K562 (cell line): ENCODE results near the gene TMEM132D. TPM values are rescaled to one million over a fixed set of nuclear protein-coding genes. Genes with fewer than 3 reads are reported as not detected.

ENCODE experiments used
- ATAC-seq: fragments of 200-7000 bp; cut with Tn5 transposase; 3 replicates; pipeline ENCODE4 v1.9.1; 2020; ENCODE audit warnings: moderate library complexity
- BruUV-seq: library from RNA; stranded (reverse); fragments of 400-500 nt; replicated peaks from 2 replicates; lab custom pipeline; 2021; lab: Mats Ljungman, UMichigan
- CTCF ChIA-PET: fragments of 300-600 bp; formaldehyde crosslinking; extraction: SDS; loops from one replicate; lab custom pipeline; 2021; ENCODE audit warnings: low intra/inter-chr PET ratio; lab: Yijun Ruan, JAX
- POLR2A ChIA-PET: fragments of 300-600, 350-650 bp; sonication (Branson Sonifier 250); formaldehyde crosslinking; extraction: SDS; loops from one replicate; lab custom pipeline; 2021; ENCODE audit warnings: antibody characterized with exemption, inconsistent platforms; lab: Yijun Ruan, JAX
- DNase-seq, 4 experiments: peaks; one replicate each; pipeline versions ENCODE4 v3.0.0 to v3.0.0-alpha.2; 2011 to 2018; ENCODE audit warnings: low spot score in 3 of 4, mixed read lengths in 3 of 4; ENCODE audit errors: extremely low read depth in 1 of 4
- FAIRE-seq: peaks from 2 replicates; lab custom pipeline; 2011; peaks lifted over from hg19 to GRCh38; lab: Jason Lieb, UNC
- H2AFZ ChIP-seq: 2 replicates; pipeline ENCODE4 v1.6.0; 2011; ENCODE audit warnings: low read depth, low read length, control low read depth, inconsistent platforms
- H3K27ac ChIP-seq: fragments of 200-600 bp; 3 replicates; pipeline ENCODE4 v1.8.0; 2011; ENCODE audit warnings: low read depth, mild to moderate bottlenecking, control low read depth, inconsistent platforms, low read length, moderate library complexity, mixed read lengths; ENCODE audit errors: extremely low read depth
- H3K27me3 ChIP-seq, 2 experiments: fragments of 300-600 bp in 1 of 2; 2 replicates in 1 of 2; 3 replicates in 1 of 2; pipeline versions ENCODE4 v1.6.0 to v1.8.0; 2011; ENCODE audit warnings: inconsistent platforms in 2 of 2, low read length in 2 of 2, mild to moderate bottlenecking in 1 of 2, mixed read lengths in 1 of 2, moderate library complexity in 1 of 2; ENCODE audit not compliant: control insufficient read depth in 2 of 2, insufficient read depth in 2 of 2
- H3K36me3 ChIP-seq: fragments of 300-600 bp; 3 replicates; pipeline ENCODE4 v1.8.0; 2011; ENCODE audit warnings: mild to moderate bottlenecking, low read length, inconsistent platforms; ENCODE audit not compliant: control insufficient read depth, insufficient read depth
- H3K4me1 ChIP-seq, 2 experiments: fragments of 200-600 bp in 1 of 2; replicated peaks in 1 of 2; 2 replicates in 1 of 2; 3 replicates in 1 of 2; pipeline versions ENCODE4 v1.5.1 to v1.8.0; 2011; ENCODE audit warnings: inconsistent platforms in 2 of 2, low read length in 2 of 2, mild to moderate bottlenecking in 1 of 2, mixed read lengths in 1 of 2, moderate library complexity in 1 of 2; ENCODE audit not compliant: control insufficient read depth in 2 of 2, insufficient read depth in 2 of 2
- H3K4me2 ChIP-seq: 2 replicates; pipeline ENCODE4 v1.6.1; 2011; ENCODE audit warnings: low read length, control low read depth, inconsistent platforms, mixed read lengths; ENCODE audit not compliant: insufficient read depth
- H3K4me3 ChIP-seq: fragments of 200-600 bp; sonication (generic), shearing (Covaris generic); 2 replicates; pipeline ENCODE4 v1.5.1; 2016; ENCODE audit warnings: control low read depth, inconsistent platforms
- H3K79me2 ChIP-seq: fragments of 200-600 bp; 3 replicates; pipeline ENCODE4 v1.8.0; 2011; ENCODE audit warnings: low read length, inconsistent platforms; ENCODE audit not compliant: control insufficient read depth, insufficient read depth
- H3K9ac ChIP-seq, 2 experiments: 2 replicates each; pipeline versions ENCODE4 v1.6.0 to v1.6.1; 2011; ENCODE audit warnings: low read depth in 2 of 2, low read length in 2 of 2, control low read depth in 1 of 2, inconsistent platforms in 1 of 2, mild to moderate bottlenecking in 1 of 2, mixed read lengths in 1 of 2; ENCODE audit not compliant: insufficient read depth in 1 of 2
- H3K9me1 ChIP-seq: one replicate; pipeline ENCODE4 v1.6.0; 2011; ENCODE audit warnings: inconsistent platforms, mild to moderate bottlenecking, low read length, moderate library complexity; ENCODE audit not compliant: control insufficient read depth, insufficient read depth
- H3K9me3 ChIP-seq: replicated peaks from 2 replicates; pipeline ENCODE4 v1.5.1; 2011; ENCODE audit warnings: low read depth, low read length, inconsistent platforms; ENCODE audit not compliant: control insufficient read depth, insufficient read depth
- H4K20me1 ChIP-seq: replicated peaks from 2 replicates; pipeline ENCODE4 v1.6.1; 2011; ENCODE audit warnings: low read length, inconsistent platforms, mixed read lengths; ENCODE audit not compliant: control insufficient read depth, insufficient read depth
- GMEB1 ChIP-seq: fragments of 250-450 bp; sonication (Bioruptor Pico); IDR thresholded peaks from 2 replicates; pipeline ENCODE4 v1.4.0; 2020; ENCODE audit warnings: mild to moderate bottlenecking
- HEY1 ChIP-seq: fragments of 250-450 bp; sonication (Bioruptor Pico); IDR thresholded peaks from 2 replicates; pipeline ENCODE4 v1.5.0; 2020; ENCODE audit warnings: mild to moderate bottlenecking, moderate library complexity, borderline replicate concordance
- KDM2B ChIP-seq: fragments of 250-450 bp; sonication (Bioruptor Pico); IDR thresholded peaks from 2 replicates; pipeline ENCODE4 v1.8.0; 2021; ENCODE audit warnings: mild to moderate bottlenecking, moderate library complexity
- NRF1 ChIP-seq, 2 experiments: fragments of 450-650 bp; IDR thresholded peaks in 1 of 2; conservative IDR thresholded peaks in 1 of 2; 2 replicates each; pipeline ENCODE4 v1.6.1; 2014; ENCODE audit warnings: mild to moderate bottlenecking in 2 of 2
- SIN3B ChIP-seq: fragments of 450-650 bp; IDR thresholded peaks from 2 replicates; pipeline ENCODE4 v1.6.1; 2017; ENCODE audit warnings: low read depth, mild to moderate bottlenecking, moderate library complexity
- SIRT6 ChIP-seq: IDR thresholded peaks from one replicate; pipeline ENCODE4 v1.6.1; 2012; ENCODE audit warnings: low read depth, mild to moderate bottlenecking, control low read depth, inconsistent platforms, low read length, moderate library complexity
- ZNF277 ChIP-seq: fragments of 250-450 bp; sonication (Bioruptor Pico); IDR thresholded peaks from 2 replicates; pipeline ENCODE4 v1.8.0; 2022; ENCODE audit warnings: inconsistent platforms, mild to moderate bottlenecking, moderate library complexity, borderline replicate concordance
- ZNF316 ChIP-seq: fragments of 450-650 bp; IDR thresholded peaks from 2 replicates; pipeline ENCODE4 v1.6.1; 2016
- ZNF780A ChIP-seq: fragments of 250-450 bp; sonication (Bioruptor Pico); IDR thresholded peaks from 2 replicates; pipeline ENCODE4 v1.5.0; 2021; ENCODE audit warnings: mild to moderate bottlenecking
- WGBS: fragments of 100-300 bp; shearing (Covaris generic); methylation state at CpG from one replicate; pipeline ENCODE4 v1.1.6; 2016; ENCODE audit warnings: low coverage, mixed read lengths; ENCODE audit not compliant: insufficient coverage; ENCODE audit errors: missing lambda C conversion rate; 5-methylcytosine and 5-hydroxymethylcytosine counted together
- in situ Hi-C: fragments of 300-500 bp; cut with MboI; formaldehyde crosslinking; loops from 4 replicates; pipeline ENCODE4 v1.15.0; 2018; ENCODE audit warnings: inconsistent platforms, mixed read lengths
- intact Hi-C: fragments of 100-400 bp; cut with micrococcal nuclease; formaldehyde crosslinking; loops from 2 replicates; pipeline ENCODE4 v1.14.2; 2022
- polyA plus RNA-seq, 8 experiments: library from polyadenylated mRNA; depleted of rRNA in 4 of 8; stranded (reverse) in 5 of 8; unstranded in 3 of 8; fragments of >200 nt; fragmentation: Nextera tagmentation in 2 of 8; fragmentation: Illumina TruSeq in 1 of 8; extraction: Ambion mirVana in 2 of 8; extraction: Trizol in 1 of 8; gene quantifications; 2 replicates each; pipeline versions ENCODE4 v1.2.1 to v1.2.3, GENCODE V29; 2011 to 2014; ENCODE audit warnings: inconsistent platforms in 1 of 8, missing spikeins in 1 of 8
- total RNA-seq, 7 experiments: library from RNA; depleted of rRNA in 6 of 7; stranded (reverse); fragments of >200 nt in 6 of 7; fragmentation: Illumina TruSeq in 2 of 7; extraction: Trizol in 2 of 7; gene quantifications; 2 replicates each; pipeline versions ENCODE4 v1.2.1 to v1.2.3, GENCODE V29; 2011 to 2021; ENCODE audit warnings: low replicate concordance in 1 of 7
- TF ChIP-seq, protein P1 (sequence below): IDR thresholded peaks from 3 replicates; pipeline ENCODE4 v1.6.1; 2011; ENCODE audit warnings: borderline replicate concordance, mild to moderate bottlenecking, moderate library complexity; ENCODE audit not compliant: insufficient read length; ENCODE audit errors: extremely low read depth
- TF ChIP-seq, protein P2 (sequence below): sonication (generic); formaldehyde crosslinking; IDR thresholded peaks from 2 replicates; pipeline ENCODE4 v1.8.1; 2023; ENCODE audit warnings: mild to moderate bottlenecking, missing genetic modification reagents

The TMEM132D gene
- total and polyA plus RNA-seq, 9 of the 15 experiments (the other 6 are each of a cell fraction or from before 2014, with no cell fraction given), result not detected

DNA sequence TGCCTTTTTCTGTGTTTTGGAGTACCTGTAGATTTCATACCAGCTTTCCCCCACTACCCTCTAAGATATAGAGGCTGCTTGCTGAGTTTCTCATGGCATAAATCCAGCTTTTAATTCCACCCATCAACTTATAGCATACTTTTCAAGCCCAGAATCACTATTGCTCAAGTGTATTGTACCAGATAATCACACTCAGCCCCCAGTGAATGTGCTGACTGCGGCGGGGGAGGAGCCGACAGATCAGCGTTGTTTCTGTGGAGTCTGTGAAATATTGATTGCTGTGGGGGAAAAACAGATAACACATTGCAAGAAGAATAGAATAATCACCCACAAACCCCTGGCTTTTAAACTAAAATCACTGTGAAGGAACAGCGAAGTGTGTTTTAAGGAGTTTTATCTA is 296.1 kb downstream of the TMEM132D start:
- Histone ChIP-seq H3K4me3 (no peak overlapping the region), H3K9ac (no peak overlapping the region), H3K4me1 (no peaks in the 10 kb centered on the region), H3K27me3 (no peaks in the 10 kb centered on the region; a peak in 1 of 5 replicates), H3K4me2 (no peak overlapping the region), H3K27ac (no peak overlapping the region), H4K20me1 (no peaks in the 10 kb centered on the region), H3K36me3 (no peaks in the 10 kb centered on the region), H3K9me1 (no peaks in the 10 kb centered on the region), H3K79me2 (no peaks in the 10 kb centered on the region), H2AFZ (no peak overlapping the region), H3K9me3 (no peaks in the 10 kb centered on the region)
- no peak for ATAC-seq
- ChIA-PET CTCF (no interaction called here), POLR2A (no interaction called here)
- no TSS peak for BruUV-seq
- TF ChIP-seq SIN3B, result no peak
- TF ChIP-seq ZNF316, result no peak
- TF ChIP-seq KDM2B (CRISPR knock-in tag), result no peak
- no peak for TF ChIP-seq ZNF780A (CRISPR knock-in tag)
- TF ChIP-seq SIRT6, result no peak
- no peak for TF ChIP-seq ZNF277 (CRISPR knock-in tag)
- TF ChIP-seq, protein P1, sequence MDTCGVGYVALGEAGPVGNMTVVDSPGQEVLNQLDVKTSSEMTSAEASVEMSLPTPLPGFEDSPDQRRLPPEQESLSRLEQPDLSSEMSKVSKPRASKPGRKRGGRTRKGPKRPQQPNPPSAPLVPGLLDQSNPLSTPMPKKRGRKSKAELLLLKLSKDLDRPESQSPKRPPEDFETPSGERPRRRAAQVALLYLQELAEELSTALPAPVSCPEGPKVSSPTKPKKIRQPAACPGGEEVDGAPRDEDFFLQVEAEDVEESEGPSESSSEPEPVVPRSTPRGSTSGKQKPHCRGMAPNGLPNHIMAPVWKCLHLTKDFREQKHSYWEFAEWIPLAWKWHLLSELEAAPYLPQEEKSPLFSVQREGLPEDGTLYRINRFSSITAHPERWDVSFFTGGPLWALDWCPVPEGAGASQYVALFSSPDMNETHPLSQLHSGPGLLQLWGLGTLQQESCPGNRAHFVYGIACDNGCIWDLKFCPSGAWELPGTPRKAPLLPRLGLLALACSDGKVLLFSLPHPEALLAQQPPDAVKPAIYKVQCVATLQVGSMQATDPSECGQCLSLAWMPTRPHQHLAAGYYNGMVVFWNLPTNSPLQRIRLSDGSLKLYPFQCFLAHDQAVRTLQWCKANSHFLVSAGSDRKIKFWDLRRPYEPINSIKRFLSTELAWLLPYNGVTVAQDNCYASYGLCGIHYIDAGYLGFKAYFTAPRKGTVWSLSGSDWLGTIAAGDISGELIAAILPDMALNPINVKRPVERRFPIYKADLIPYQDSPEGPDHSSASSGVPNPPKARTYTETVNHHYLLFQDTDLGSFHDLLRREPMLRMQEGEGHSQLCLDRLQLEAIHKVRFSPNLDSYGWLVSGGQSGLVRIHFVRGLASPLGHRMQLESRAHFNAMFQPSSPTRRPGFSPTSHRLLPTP, result no peak
- TF ChIP-seq GMEB1, result no peak
- TF ChIP-seq NRF1 (conservative IDR thresholded peaks at IDR 0.05 in 1 of 2, IDR thresholded peaks at IDR 0.05 in 1 of 2), result no peak
- TF ChIP-seq, protein P2, sequence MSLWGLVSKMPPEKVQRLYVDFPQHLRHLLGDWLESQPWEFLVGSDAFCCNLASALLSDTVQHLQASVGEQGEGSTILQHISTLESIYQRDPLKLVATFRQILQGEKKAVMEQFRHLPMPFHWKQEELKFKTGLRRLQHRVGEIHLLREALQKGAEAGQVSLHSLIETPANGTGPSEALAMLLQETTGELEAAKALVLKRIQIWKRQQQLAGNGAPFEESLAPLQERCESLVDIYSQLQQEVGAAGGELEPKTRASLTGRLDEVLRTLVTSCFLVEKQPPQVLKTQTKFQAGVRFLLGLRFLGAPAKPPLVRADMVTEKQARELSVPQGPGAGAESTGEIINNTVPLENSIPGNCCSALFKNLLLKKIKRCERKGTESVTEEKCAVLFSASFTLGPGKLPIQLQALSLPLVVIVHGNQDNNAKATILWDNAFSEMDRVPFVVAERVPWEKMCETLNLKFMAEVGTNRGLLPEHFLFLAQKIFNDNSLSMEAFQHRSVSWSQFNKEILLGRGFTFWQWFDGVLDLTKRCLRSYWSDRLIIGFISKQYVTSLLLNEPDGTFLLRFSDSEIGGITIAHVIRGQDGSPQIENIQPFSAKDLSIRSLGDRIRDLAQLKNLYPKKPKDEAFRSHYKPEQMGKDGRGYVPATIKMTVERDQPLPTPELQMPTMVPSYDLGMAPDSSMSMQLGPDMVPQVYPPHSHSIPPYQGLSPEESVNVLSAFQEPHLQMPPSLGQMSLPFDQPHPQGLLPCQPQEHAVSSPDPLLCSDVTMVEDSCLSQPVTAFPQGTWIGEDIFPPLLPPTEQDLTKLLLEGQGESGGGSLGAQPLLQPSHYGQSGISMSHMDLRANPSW, result no peak
- TF ChIP-seq HEY1 (CRISPR knock-in tag), result no peak
- DNase-seq, result no peak
- no peak for FAIRE-seq
- in situ Hi-C loops (no loop called here), intact Hi-C loops (no loop called here)
- WGBS, result 0% methylated on average over 5 of the region's 5 CpGs
